ENCODE data around the gene VCL. TPM values are rescaled to one million over a fixed set of nuclear protein-coding genes. Genes with fewer than 3 reads are reported as not detected.

The VCL gene
- total and polyA plus RNA-seq, 9 of the 15 experiments (the other 6 are each of a cell fraction or from before 2014, with no cell fraction given): 29.8 to 186 (median 76.4) TPM

DNA sequence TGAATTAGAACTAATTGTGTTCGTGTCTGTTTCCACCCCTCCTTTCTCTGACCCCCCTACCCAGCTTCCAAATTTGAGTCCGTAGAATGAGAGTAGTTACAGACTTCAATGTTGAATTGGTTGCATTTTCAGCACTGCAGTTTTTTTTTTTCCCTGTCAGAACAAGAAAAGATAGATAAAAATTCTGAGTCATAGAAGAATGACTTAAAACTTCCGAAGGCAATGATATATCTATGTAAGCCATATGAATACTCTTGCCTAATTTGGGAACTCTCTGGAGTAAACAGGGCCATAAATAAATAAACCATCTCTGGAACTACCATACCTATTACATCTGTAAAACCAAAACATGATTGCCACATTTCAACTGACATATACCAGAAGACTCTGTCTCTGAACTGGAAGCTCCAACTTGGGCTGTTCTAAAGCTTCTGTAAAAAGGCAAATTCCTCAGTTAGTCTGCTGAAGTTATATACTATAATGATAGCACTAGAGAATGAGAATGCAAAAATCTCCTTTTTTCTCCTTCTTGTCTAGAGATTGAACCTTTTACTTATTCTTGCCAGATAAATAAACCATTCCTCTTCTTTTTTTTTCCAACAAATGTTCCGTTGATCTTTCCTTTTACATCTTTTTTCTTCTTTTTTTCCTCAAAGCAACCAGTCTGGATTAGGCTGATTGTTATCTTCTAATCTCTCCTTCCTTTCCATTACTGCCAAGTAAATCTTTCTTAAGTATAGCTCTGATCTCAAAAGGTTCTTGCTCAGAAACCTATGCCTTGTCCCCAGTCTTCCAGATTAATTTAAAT lies 23.5 kb downstream of the VCL start (continued):
- TF ChIP-seq, protein P1, sequence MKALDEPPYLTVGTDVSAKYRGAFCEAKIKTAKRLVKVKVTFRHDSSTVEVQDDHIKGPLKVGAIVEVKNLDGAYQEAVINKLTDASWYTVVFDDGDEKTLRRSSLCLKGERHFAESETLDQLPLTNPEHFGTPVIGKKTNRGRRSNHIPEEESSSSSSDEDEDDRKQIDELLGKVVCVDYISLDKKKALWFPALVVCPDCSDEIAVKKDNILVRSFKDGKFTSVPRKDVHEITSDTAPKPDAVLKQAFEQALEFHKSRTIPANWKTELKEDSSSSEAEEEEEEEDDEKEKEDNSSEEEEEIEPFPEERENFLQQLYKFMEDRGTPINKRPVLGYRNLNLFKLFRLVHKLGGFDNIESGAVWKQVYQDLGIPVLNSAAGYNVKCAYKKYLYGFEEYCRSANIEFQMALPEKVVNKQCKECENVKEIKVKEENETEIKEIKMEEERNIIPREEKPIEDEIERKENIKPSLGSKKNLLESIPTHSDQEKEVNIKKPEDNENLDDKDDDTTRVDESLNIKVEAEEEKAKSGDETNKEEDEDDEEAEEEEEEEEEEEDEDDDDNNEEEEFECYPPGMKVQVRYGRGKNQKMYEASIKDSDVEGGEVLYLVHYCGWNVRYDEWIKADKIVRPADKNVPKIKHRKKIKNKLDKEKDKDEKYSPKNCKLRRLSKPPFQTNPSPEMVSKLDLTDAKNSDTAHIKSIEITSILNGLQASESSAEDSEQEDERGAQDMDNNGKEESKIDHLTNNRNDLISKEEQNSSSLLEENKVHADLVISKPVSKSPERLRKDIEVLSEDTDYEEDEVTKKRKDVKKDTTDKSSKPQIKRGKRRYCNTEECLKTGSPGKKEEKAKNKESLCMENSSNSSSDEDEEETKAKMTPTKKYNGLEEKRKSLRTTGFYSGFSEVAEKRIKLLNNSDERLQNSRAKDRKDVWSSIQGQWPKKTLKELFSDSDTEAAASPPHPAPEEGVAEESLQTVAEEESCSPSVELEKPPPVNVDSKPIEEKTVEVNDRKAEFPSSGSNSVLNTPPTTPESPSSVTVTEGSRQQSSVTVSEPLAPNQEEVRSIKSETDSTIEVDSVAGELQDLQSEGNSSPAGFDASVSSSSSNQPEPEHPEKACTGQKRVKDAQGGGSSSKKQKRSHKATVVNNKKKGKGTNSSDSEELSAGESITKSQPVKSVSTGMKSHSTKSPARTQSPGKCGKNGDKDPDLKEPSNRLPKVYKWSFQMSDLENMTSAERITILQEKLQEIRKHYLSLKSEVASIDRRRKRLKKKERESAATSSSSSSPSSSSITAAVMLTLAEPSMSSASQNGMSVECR (CRISPR knock-in tag; IDR thresholded peaks at IDR 0.05): no peak
- TF ChIP-seq PTBP1 (IDR thresholded peaks at IDR 0.05; ENCODE audit: low read depth, low read length): no peak
- TF ChIP-seq, protein P2, sequence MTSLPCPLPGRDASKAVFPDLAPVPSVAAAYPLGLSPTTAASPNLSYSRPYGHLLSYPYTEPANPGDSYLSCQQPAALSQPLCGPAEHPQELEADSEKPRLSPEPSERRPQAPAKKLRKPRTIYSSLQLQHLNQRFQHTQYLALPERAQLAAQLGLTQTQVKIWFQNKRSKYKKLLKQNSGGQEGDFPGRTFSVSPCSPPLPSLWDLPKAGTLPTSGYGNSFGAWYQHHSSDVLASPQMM (CRISPR knock-in tag; IDR thresholded peaks at IDR 0.05): no peak
- no peak for TF ChIP-seq ZNF695 (CRISPR knock-in tag; IDR thresholded peaks at IDR 0.05)
- TF ChIP-seq RBM14 (IDR thresholded peaks at IDR 0.05; ENCODE audit: borderline replicate concordance, insufficient read depth, low read depth, low read length): no peak
- TF ChIP-seq PCBP1 (IDR thresholded peaks at IDR 0.05; ENCODE audit: low read depth, low read length, poor library complexity, severe bottlenecking): no peak
- no peak for TF ChIP-seq ZNF263 (CRISPR knock-in tag; IDR thresholded peaks at IDR 0.05; ENCODE audit: borderline replicate concordance)
- TF ChIP-seq PHTF2 (CRISPR knock-in tag; IDR thresholded peaks at IDR 0.05): no peak
- TF ChIP-seq GABPB1 (CRISPR knock-in tag; IDR thresholded peaks at IDR 0.05): 0 out of 2 replicates have a peak, but pooled peaks have one; percentile 24
- TF ChIP-seq, protein P3, sequence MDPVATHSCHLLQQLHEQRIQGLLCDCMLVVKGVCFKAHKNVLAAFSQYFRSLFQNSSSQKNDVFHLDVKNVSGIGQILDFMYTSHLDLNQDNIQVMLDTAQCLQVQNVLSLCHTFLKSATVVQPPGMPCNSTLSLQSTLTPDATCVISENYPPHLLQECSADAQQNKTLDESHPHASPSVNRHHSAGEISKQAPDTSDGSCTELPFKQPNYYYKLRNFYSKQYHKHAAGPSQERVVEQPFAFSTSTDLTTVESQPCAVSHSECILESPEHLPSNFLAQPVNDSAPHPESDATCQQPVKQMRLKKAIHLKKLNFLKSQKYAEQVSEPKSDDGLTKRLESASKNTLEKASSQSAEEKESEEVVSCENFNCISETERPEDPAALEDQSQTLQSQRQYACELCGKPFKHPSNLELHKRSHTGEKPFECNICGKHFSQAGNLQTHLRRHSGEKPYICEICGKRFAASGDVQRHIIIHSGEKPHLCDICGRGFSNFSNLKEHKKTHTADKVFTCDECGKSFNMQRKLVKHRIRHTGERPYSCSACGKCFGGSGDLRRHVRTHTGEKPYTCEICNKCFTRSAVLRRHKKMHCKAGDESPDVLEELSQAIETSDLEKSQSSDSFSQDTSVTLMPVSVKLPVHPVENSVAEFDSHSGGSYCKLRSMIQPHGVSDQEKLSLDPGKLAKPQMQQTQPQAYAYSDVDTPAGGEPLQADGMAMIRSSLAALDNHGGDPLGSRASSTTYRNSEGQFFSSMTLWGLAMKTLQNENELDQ (CRISPR knock-in tag; IDR thresholded peaks at IDR 0.05; ENCODE audit: borderline replicate concordance): no peak
- no peak for TF ChIP-seq KDM2B (CRISPR knock-in tag; IDR thresholded peaks at IDR 0.05)
- TF ChIP-seq, protein P4, sequence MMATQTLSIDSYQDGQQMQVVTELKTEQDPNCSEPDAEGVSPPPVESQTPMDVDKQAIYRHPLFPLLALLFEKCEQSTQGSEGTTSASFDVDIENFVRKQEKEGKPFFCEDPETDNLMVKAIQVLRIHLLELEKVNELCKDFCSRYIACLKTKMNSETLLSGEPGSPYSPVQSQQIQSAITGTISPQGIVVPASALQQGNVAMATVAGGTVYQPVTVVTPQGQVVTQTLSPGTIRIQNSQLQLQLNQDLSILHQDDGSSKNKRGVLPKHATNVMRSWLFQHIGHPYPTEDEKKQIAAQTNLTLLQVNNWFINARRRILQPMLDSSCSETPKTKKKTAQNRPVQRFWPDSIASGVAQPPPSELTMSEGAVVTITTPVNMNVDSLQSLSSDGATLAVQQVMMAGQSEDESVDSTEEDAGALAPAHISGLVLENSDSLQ (IDR thresholded peaks at IDR 0.05): peak; percentile 85
- TF ChIP-seq, protein P5, sequence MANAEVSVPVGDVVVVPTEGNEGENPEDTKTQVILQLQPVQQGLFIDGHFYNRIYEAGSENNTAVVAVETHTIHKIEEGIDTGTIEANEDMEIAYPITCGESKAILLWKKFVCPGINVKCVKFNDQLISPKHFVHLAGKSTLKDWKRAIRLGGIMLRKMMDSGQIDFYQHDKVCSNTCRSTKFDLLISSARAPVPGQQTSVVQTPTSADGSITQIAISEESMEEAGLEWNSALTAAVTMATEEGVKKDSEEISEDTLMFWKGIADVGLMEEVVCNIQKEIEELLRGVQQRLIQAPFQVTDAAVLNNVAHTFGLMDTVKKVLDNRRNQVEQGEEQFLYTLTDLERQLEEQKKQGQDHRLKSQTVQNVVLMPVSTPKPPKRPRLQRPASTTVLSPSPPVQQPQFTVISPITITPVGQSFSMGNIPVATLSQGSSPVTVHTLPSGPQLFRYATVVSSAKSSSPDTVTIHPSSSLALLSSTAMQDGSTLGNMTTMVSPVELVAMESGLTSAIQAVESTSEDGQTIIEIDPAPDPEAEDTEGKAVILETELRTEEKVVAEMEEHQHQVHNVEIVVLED (CRISPR knock-in tag; IDR thresholded peaks at IDR 0.05): no peak
- TF ChIP-seq CSDE1 (IDR thresholded peaks at IDR 0.05): no peak
- TF ChIP-seq EP300 (IDR thresholded peaks at IDR 0.05; ENCODE audit: low read length): peak; percentile 98
- no peak for TF ChIP-seq ZNF354B (CRISPR knock-in tag; IDR thresholded peaks at IDR 0.05)
- TF ChIP-seq ZNF444 (CRISPR knock-in tag; IDR thresholded peaks at IDR 0.05): 0 out of 2 replicates have a peak, but pooled peaks have one; percentile 1
- no peak for TF ChIP-seq ZNF239 (CRISPR knock-in tag; IDR thresholded peaks at IDR 0.05)

Data from K562 (cell line).